ENCODE data around the gene ABLIM2. TPM values are rescaled to one million over a fixed set of nuclear protein-coding genes. Genes with fewer than 3 reads are reported as not detected.
A peak's percentile ranks its signal among the peaks of the same experiment; 100 is the strongest.

Gene ABLIM2
- total and polyA plus RNA-seq, 2 of the 4 experiments (the other 2 are of a cell fraction), result under 0.01 to 0.10 TPM

DNA sequence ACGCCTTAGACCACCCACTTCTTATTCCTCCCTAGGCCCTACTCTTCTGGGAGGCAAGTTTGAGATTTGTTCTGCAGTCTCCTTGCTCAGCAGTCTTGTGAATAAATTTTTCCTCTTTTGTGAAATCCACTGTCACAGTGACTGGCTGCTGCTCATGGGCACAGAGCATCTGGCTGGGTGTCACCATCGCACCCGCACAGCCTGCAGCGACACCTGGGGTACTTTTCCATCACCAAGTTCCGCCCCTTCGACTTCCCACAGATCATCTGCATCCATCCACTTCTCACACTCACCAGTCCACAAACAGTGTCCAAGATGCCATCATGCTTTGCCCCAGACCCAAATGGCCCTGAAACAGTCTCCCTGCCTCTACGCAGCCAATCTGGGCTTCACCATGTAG lies 182.6 kb downstream of the ABLIM2 start:
- no peak overlapping the region for H3K9ac ChIP-seq (ENCODE audit: low read depth, low read length)
- H4K20me1 ChIP-seq (ENCODE audit: insufficient read depth, low read length), result peaks cover 4% of the 10 kb centered on the region; the same call in 1 of the 2 replicates
- no peak overlapping the region for H4K8ac ChIP-seq (ENCODE audit: low read depth in 2 of 2, low read length in 2 of 2)
- H2BK20ac ChIP-seq (ENCODE audit: low read depth, low read length), result no peak overlapping the region; the same call in 1 of the 2 replicates
- no peak overlapping the region; the same call in 1 of the 2 replicates for H3K14ac ChIP-seq (replicated peaks; ENCODE audit: low read depth, low read length)
- no peak overlapping the region for H3K56ac ChIP-seq (ENCODE audit: extremely low read depth, insufficient read depth, low read length)
- H3K27me3 ChIP-seq (ENCODE audit: control insufficient read depth, insufficient read depth, low read length), result no peaks in the 10 kb centered on the region
- TF ChIP-seq MAZ (IDR thresholded peaks at IDR 0.05; ENCODE audit: borderline replicate concordance, low read depth, low read length) (no peak), RCOR1 (IDR thresholded peaks at IDR 0.05; ENCODE audit: insufficient replicate concordance, low read length) (no peak), FOS (IDR thresholded peaks at IDR 0.05; ENCODE audit: low read depth, low read length) (no peak), MXI1 (IDR thresholded peaks at IDR 0.05; ENCODE audit: borderline replicate concordance, low read depth, low read length) (no peak), POLR2A (IDR thresholded peaks at IDR 0.05; ENCODE audit: low read depth, low read length) (no peak), RAD21 (IDR thresholded peaks at IDR 0.05; ENCODE audit: low read length) (no peak), NFE2L2 (IDR thresholded peaks at IDR 0.05; ENCODE audit: low read depth, low read length) (no peak), MAFK (IDR thresholded peaks at IDR 0.05; ENCODE audit: low read depth, low read length) (no peak), CHD1 (IDR thresholded peaks at IDR 0.05; ENCODE audit: low read depth, low read length) (no peak), CEBPB (IDR thresholded peaks at IDR 0.05; ENCODE audit: low read depth, low read length) (no peak), SMC3 (IDR thresholded peaks at IDR 0.05; ENCODE audit: low read depth, low read length) (no peak), RFX5 (IDR thresholded peaks at IDR 0.05; ENCODE audit: low read depth, low read length) (no peak), BHLHE40 (IDR thresholded peaks at IDR 0.05; ENCODE audit: low read depth, low read length) (no peak)
- TF ChIP-seq, protein P1, sequence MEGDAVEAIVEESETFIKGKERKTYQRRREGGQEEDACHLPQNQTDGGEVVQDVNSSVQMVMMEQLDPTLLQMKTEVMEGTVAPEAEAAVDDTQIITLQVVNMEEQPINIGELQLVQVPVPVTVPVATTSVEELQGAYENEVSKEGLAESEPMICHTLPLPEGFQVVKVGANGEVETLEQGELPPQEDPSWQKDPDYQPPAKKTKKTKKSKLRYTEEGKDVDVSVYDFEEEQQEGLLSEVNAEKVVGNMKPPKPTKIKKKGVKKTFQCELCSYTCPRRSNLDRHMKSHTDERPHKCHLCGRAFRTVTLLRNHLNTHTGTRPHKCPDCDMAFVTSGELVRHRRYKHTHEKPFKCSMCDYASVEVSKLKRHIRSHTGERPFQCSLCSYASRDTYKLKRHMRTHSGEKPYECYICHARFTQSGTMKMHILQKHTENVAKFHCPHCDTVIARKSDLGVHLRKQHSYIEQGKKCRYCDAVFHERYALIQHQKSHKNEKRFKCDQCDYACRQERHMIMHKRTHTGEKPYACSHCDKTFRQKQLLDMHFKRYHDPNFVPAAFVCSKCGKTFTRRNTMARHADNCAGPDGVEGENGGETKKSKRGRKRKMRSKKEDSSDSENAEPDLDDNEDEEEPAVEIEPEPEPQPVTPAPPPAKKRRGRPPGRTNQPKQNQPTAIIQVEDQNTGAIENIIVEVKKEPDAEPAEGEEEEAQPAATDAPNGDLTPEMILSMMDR (conservative IDR thresholded peaks at IDR 0.05; ENCODE audit: low read depth, low read length), result no peak
- TF ChIP-seq, protein P2, sequence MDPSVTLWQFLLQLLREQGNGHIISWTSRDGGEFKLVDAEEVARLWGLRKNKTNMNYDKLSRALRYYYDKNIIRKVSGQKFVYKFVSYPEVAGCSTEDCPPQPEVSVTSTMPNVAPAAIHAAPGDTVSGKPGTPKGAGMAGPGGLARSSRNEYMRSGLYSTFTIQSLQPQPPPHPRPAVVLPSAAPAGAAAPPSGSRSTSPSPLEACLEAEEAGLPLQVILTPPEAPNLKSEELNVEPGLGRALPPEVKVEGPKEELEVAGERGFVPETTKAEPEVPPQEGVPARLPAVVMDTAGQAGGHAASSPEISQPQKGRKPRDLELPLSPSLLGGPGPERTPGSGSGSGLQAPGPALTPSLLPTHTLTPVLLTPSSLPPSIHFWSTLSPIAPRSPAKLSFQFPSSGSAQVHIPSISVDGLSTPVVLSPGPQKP (IDR thresholded peaks at IDR 0.05; ENCODE audit: borderline replicate concordance, low read depth, low read length), result no peak
- TF ChIP-seq, protein P3, sequence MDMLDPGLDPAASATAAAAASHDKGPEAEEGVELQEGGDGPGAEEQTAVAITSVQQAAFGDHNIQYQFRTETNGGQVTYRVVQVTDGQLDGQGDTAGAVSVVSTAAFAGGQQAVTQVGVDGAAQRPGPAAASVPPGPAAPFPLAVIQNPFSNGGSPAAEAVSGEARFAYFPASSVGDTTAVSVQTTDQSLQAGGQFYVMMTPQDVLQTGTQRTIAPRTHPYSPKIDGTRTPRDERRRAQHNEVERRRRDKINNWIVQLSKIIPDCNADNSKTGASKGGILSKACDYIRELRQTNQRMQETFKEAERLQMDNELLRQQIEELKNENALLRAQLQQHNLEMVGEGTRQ (IDR thresholded peaks at IDR 0.05; ENCODE audit: low read depth, low read length), result no peak
- peak overlapping the region; percentile 65 for H2AK5ac ChIP-seq (ENCODE audit: low read depth, low read length)
- no peaks in the 10 kb centered on the region for H3K9me3 ChIP-seq (ENCODE audit: control insufficient read depth, insufficient read depth, low read length)
- dilution Hi-C loops (cut with HindIII; ENCODE audit: low sequenced_read_pairs, unreplicated experiment), result no loop called here
- H3K23ac ChIP-seq (ENCODE audit: low read depth, low read length), result no peak overlapping the region
- H2AFZ ChIP-seq (replicated peaks; ENCODE audit: low read length, poor library complexity), result no peak overlapping the region
- POLR2A ChIA-PET (ENCODE audit: unreplicated experiment), result no interaction called here
- no peak overlapping the region for H4K5ac ChIP-seq (ENCODE audit: low read depth, low read length)
- no peak for DNase-seq
- no peak overlapping the region for H3K4me2 ChIP-seq (ENCODE audit: low read depth, low read length)
- H3K36me3 ChIP-seq (ENCODE audit: control insufficient read depth, insufficient read depth, low read length), result no peaks in the 10 kb centered on the region
- ATAC-seq (ENCODE audit: low read depth), result no peak
- no peak overlapping the region; the same call in 1 of the 2 replicates for H2BK120ac ChIP-seq (ENCODE audit: low read depth, low read length)
- 94% methylated on average over 3 of the region's 7 CpGs; no CpG with 5 or more reads in 1 of the 2 experiments for WGBS, 2 experiments (ENCODE audit: extremely low coverage in 2 of 2, insufficient read length in 1 of 2)
- no peak overlapping the region; the same call in 2 of the 3 replicates for H2BK15ac ChIP-seq (ENCODE audit: low read depth, low read length)
- no peak overlapping the region for H2AK9ac ChIP-seq (replicated peaks; ENCODE audit: low read depth, low read length, poor library complexity)
- in situ Hi-C loops (cut with MboI; ENCODE audit: low sequenced_read_pairs), result no loop called here
- H4K91ac ChIP-seq (ENCODE audit: insufficient read depth, low read depth, low read length), result no peak overlapping the region
- H3K9me1 ChIP-seq (ENCODE audit: insufficient read depth, low read length), result peaks cover 11% of the 10 kb centered on the region
- no peak overlapping the region for H2BK5ac ChIP-seq (ENCODE audit: low read depth, low read length, poor library complexity, severe bottlenecking)
- intact Hi-C loops (cut with micrococcal nuclease), result no loop called here
- CTCF ChIA-PET, result no interaction called here
- H3K4ac ChIP-seq (ENCODE audit: low read depth, low read length), result no peak overlapping the region
- no peak overlapping the region for H3K18ac ChIP-seq (ENCODE audit: low read depth, low read length)
- no peak overlapping the region for H3K27ac ChIP-seq (ENCODE audit: insufficient read depth, low read length)
- no peak overlapping the region for H3K4me3 ChIP-seq (ENCODE audit: insufficient read depth, low read depth, low read length)
- peaks cover 33% of the 10 kb centered on the region for H3K4me1 ChIP-seq (ENCODE audit: control insufficient read depth, insufficient read depth, low read length)
- H3K79me1 ChIP-seq (ENCODE audit: low read depth in 1 of 2, low read length in 2 of 2), result peaks cover 4 to 9% of the 10 kb centered on the region in 2 experiments; a peak in 1 of 4 replicates
- BruUV-seq (replicated peaks), result no TSS peak
